ENCODE data around the gene CCL23. TPM values are rescaled to one million over a fixed set of nuclear protein-coding genes. Genes with fewer than 3 reads are reported as not detected.

CCL23 gene
- total and polyA plus RNA-seq, 4 donors: 1.9 to 24.4 (median 6.3) TPM

- TF ChIP-seq, protein P1, sequence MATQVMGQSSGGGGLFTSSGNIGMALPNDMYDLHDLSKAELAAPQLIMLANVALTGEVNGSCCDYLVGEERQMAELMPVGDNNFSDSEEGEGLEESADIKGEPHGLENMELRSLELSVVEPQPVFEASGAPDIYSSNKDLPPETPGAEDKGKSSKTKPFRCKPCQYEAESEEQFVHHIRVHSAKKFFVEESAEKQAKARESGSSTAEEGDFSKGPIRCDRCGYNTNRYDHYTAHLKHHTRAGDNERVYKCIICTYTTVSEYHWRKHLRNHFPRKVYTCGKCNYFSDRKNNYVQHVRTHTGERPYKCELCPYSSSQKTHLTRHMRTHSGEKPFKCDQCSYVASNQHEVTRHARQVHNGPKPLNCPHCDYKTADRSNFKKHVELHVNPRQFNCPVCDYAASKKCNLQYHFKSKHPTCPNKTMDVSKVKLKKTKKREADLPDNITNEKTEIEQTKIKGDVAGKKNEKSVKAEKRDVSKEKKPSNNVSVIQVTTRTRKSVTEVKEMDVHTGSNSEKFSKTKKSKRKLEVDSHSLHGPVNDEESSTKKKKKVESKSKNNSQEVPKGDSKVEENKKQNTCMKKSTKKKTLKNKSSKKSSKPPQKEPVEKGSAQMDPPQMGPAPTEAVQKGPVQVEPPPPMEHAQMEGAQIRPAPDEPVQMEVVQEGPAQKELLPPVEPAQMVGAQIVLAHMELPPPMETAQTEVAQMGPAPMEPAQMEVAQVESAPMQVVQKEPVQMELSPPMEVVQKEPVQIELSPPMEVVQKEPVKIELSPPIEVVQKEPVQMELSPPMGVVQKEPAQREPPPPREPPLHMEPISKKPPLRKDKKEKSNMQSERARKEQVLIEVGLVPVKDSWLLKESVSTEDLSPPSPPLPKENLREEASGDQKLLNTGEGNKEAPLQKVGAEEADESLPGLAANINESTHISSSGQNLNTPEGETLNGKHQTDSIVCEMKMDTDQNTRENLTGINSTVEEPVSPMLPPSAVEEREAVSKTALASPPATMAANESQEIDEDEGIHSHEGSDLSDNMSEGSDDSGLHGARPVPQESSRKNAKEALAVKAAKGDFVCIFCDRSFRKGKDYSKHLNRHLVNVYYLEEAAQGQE (IDR thresholded peaks at IDR 0.05): no peak
- TF ChIP-seq SP1 (IDR thresholded peaks at IDR 0.05): no peak
- no peak for TF ChIP-seq FOXA1 (IDR thresholded peaks at IDR 0.05)
- no peak for TF ChIP-seq HNF4G (IDR thresholded peaks at IDR 0.05)
- no peak for TF ChIP-seq TAF1 (conservative IDR thresholded peaks at IDR 0.05)
- TF ChIP-seq NR2F2 (IDR thresholded peaks at IDR 0.05): no peak
- no peak for TF ChIP-seq RXRA (IDR thresholded peaks at IDR 0.05)
- no peak for TF ChIP-seq GABPA (IDR thresholded peaks at IDR 0.05 in 1 of 2, conservative IDR thresholded peaks at IDR 0.05 in 1 of 2)
Measured at GRCh38 chr17:35977509-35977908, 40.3 kb downstream of the CCL23 start (continued).

DNA sequence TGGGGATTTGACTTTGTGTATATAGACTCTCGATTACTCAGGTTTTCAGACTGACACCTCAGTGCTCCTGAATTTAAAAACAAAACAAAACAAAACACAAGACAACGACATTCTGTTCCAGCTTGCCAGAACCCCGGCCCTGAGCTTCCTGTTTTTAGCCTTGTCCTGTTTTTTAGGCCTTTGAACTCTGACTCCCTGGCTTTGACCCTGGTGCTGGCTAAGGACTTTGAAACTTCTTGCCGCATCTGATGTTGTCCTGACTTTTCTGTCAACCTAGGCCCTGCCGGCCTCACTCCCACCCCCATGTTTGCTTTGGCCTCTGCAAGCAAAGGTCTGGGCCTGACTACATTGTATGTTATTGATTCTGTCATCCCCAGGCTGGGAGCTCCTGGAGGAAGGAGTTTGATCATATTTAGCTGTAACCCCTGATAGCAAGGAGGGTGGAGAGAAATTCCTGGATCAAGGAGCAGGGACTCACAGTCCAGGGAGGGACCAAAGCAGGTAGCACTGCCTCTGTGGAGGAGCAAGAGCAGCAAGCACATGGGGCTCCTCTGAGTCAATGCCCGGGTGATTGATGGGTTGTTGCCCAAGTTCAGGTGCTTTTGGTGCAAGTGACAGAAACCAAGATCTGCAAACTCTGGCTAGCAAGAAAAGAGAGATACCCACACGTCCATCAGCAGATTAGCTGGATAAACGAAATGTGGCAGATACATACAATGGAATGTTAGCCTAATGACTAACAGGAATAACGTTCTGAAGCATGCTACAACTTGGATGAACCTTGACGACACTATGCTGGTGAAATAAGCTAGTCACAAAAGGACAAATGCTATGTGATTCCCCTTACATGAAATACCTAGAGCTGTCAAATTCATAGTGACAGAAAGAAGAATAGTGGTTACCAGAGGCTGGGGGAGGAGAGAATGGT, 44.2 kb downstream of the CCL23 start:
- H3K36me3 ChIP-seq (ENCODE audit: control insufficient read depth in 4 of 4, insufficient read depth in 3 of 4, low read depth in 1 of 4, low read length in 3 of 4): peaks cover 0 to 7% (median 2%) of the 10 kb centered on the region in 4 donors
- TF ChIP-seq, protein P1 (IDR thresholded peaks at IDR 0.05): peak; percentile 62
- TF ChIP-seq RAD21 (IDR thresholded peaks at IDR 0.05) (peak; percentile 42 to 67), RXRA (IDR thresholded peaks at IDR 0.05) (peak; percentile 98 to 99), FOXA1 (IDR thresholded peaks at IDR 0.05) (peak; percentile 93), JUND (IDR thresholded peaks at IDR 0.05) (peak; percentile 89 to 92), YY1 (IDR thresholded peaks at IDR 0.05) (peak; percentile 87), SP1 (IDR thresholded peaks at IDR 0.05) (peak; percentile 96), NR2F2 (IDR thresholded peaks at IDR 0.05) (peak; percentile 100), FOXA2 (IDR thresholded peaks at IDR 0.05) (peak; percentile 91), TAF1 (conservative IDR thresholded peaks at IDR 0.05) (peak; percentile 23), GABPA (IDR thresholded peaks at IDR 0.05 in 1 of 2, conservative IDR thresholded peaks at IDR 0.05 in 1 of 2) (peak; percentile 38 to 74), HNF4A (conservative IDR thresholded peaks at IDR 0.05) (peak; percentile 97), HNF4G (IDR thresholded peaks at IDR 0.05) (peak; percentile 93), EGR1 (IDR thresholded peaks at IDR 0.05; ENCODE audit: low read depth in 2 of 2) (peak; percentile 60 to 70), MAX (IDR thresholded peaks at IDR 0.05) (peak; percentile 90)
- TF ChIP-seq, protein P2, sequence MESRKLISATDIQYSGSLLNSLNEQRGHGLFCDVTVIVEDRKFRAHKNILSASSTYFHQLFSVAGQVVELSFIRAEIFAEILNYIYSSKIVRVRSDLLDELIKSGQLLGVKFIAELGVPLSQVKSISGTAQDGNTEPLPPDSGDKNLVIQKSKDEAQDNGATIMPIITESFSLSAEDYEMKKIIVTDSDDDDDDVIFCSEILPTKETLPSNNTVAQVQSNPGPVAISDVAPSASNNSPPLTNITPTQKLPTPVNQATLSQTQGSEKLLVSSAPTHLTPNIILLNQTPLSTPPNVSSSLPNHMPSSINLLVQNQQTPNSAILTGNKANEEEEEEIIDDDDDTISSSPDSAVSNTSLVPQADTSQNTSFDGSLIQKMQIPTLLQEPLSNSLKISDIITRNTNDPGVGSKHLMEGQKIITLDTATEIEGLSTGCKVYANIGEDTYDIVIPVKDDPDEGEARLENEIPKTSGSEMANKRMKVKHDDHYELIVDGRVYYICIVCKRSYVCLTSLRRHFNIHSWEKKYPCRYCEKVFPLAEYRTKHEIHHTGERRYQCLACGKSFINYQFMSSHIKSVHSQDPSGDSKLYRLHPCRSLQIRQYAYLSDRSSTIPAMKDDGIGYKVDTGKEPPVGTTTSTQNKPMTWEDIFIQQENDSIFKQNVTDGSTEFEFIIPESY (IDR thresholded peaks at IDR 0.05): peak; percentile 88
- TF ChIP-seq, protein P3, sequence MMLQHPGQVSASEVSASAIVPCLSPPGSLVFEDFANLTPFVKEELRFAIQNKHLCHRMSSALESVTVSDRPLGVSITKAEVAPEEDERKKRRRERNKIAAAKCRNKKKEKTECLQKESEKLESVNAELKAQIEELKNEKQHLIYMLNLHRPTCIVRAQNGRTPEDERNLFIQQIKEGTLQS (IDR thresholded peaks at IDR 0.05): peak; percentile 79
- TF ChIP-seq, protein P4, sequence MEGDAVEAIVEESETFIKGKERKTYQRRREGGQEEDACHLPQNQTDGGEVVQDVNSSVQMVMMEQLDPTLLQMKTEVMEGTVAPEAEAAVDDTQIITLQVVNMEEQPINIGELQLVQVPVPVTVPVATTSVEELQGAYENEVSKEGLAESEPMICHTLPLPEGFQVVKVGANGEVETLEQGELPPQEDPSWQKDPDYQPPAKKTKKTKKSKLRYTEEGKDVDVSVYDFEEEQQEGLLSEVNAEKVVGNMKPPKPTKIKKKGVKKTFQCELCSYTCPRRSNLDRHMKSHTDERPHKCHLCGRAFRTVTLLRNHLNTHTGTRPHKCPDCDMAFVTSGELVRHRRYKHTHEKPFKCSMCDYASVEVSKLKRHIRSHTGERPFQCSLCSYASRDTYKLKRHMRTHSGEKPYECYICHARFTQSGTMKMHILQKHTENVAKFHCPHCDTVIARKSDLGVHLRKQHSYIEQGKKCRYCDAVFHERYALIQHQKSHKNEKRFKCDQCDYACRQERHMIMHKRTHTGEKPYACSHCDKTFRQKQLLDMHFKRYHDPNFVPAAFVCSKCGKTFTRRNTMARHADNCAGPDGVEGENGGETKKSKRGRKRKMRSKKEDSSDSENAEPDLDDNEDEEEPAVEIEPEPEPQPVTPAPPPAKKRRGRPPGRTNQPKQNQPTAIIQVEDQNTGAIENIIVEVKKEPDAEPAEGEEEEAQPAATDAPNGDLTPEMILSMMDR (IDR thresholded peaks at IDR 0.05; ENCODE audit: low read depth, low read length, missing input control): no peak
- H3K4me1 ChIP-seq (ENCODE audit: control insufficient read depth in 4 of 4, insufficient read depth in 4 of 4, low read length in 3 of 4): peaks cover 15 to 84% (median 70%) of the 10 kb centered on the region in 4 donors
- whole genome bisulfite sequencing: 20% methylated on average over 10 of the region's 10 CpGs
- H3K4me3 ChIP-seq (ENCODE audit: low read depth in 1 of 3, low read length in 3 of 3): no peak overlapping the region
- H3K27ac ChIP-seq (ENCODE audit: low read depth in 1 of 2, low read length in 2 of 2): peak overlapping the region; percentile 87 to 91
- H3K9me3 ChIP-seq (ENCODE audit: control insufficient read depth in 4 of 4, low read length in 3 of 4): no peaks in the 10 kb centered on the region
- H3K9ac ChIP-seq (ENCODE audit: low read depth in 1 of 2, low read length in 2 of 2): peak overlapping the region in 1 of 2 donors; percentile 41
- H3K27me3 ChIP-seq (ENCODE audit: control insufficient read depth in 4 of 4, insufficient read depth in 4 of 4, low read length in 3 of 4): no peaks in the 10 kb centered on the region
- DNase-seq (ENCODE audit: low spot score): peak; percentile 64
